Brain pericyte (primary cell): ENCODE measurements around the gene DDB1.
A peak's percentile ranks its signal among the peaks of the same experiment; 100 is the strongest.

ENCODE experiments used
- DNase-seq: peaks from one replicate; pipeline ENCODE4 v3.0.0-alpha.2; 2012; ENCODE audit warnings: low read depth, low spot score

DDB1 gene

DNA sequence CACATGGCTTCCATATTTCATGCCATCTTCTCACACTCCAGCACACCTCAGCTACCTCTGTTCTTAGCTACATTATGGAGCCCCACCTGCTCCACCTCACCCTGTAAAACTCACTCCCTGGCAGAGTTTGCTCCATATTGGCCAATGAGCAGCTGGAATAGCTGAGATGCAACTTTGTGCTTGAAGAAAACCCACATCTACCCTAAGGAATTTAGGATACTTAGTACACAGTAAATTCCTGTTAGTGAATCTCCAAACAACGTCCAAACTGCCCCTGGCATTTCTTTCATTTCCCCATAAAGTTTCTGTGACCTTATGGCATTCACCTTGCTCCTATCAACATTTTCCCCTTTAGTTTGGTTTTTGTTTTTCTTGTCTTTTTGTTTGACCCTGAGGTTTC is 35.6 kb downstream of the DDB1 start:
- no peak for DNase-seq

- no peak for DNase-seq
Measured at GRCh38 chr11:61295596-61295926, 37.3 kb downstream of the DDB1 start.

DNA sequence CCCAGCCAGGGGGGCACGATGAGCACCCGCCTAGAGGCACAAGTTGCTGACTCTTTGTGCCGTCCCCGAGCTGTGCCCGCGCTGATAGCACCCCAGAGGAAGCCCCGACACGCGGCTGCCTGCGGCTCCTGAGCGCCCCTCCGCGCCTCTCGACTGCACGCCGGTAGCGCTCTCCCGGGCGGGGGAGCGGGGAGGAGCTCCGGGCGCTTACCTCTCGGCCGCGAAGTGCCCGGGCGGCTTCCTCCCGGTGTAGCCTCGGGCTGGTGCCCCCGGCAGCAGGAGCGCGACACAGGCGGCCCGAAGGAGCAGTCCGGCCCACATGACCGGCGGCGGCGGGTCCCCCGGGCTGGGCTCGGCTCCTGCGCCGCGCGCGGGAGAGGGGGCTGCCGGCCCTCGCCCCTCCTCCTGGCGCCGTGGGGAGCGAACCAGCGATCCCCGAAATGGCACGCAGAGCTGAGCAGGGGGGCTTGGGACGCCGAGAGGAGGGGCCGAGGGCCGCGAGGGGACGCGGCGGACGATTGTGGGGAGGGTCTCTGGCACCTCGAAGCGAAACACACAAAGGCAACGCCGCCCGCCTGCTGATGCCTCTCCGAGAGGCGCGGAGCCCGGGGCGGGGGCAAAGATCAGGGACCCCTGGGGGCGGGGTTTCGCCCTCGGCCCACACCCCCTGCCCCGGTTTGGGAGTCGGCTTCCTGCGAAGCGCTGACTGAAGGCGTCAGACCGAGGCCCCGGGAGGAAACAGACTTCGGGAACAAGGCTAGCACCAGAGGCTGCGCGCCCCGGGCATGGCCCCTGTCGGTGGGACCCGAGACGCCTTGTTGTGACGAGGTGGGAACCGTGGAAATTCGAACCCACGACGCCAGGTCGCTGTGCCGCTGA is 37.9 kb downstream of the DDB1 start, which contains the start of gene VWCE:
VWCE (minus strand) TSS at position 600 of the 879 bp plus-strand sequence; CDS start at position 321, 279 bp downstream.
- no peak for DNase-seq

DNA sequence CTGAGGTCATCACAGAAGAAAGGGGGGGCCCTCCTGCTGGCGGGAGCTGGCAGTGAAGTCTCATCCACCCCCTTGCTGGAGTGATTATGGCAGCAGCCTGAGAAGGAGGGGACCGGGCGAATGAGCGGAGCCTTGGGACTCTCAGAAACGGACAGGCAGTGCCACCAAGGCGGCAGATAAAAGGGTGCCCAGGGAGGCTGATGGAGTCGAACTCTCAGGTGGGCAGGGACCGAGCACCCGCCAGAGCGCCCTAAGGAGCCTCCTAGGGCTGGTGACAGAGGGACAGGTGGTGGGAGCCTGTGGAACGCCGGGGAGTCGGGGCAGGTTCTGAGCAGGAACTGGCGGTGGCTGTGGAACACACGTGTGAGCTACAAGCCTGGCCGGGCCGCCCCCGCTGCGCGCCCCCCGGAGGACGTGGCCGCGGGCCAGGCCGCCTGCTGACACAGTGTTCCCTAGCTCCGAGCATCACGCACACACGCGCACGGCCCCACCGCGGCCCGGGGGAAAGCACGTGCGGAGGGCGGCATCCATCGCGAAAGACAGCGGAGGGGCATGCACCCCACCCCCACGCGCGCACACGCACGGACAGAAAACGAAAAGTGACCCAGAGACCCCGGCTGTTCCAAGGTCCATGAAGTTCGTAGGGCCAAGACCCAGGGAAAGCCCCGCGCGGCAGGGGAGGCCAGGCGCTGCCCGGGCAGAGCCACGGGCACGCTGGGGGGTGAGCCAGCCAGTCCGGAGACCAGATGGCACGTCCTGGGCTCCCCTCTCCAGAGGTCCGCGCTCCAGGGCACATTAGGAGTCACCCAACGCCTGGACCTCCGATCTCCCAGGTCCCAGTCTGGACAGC is 38.8 kb downstream of the DDB1 start:
- peak; percentile 41 for DNase-seq

DNA sequence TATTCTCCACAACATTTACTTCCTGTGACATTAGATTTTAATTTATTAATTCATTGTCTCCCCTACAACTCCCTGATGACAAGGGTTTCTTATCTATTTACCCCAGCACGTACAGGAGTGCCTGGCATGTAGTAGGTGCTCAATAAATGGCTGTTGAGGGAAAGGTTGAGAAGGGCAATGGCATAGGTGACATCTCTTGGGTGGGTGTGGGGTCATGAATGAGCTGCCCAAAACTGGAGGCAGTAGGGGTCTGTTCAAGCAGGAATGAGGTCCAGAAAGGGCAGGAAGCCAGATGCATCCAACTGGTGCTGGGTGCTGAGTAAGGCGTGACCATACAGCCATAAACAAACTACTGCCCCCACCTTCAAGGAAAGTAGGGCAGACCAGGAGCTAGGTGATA is 40.5 kb downstream of the DDB1 start:
- no peak for DNase-seq

GRCh38 chr11:61290905-61291690 is 41.8 kb downstream of the DDB1 start:
- no peak for DNase-seq

GRCh38 chr11:61287338-61287977 is 45.4 kb downstream of the DDB1 start:
- DNase-seq: no peak

- DNase-seq: no peak
Measured at GRCh38 chr11:61283613-61284012, 49.3 kb downstream of the DDB1 start.

- no peak for DNase-seq
Measured at GRCh38 chr11:61281581-61282250, 51.2 kb downstream of the DDB1 start.

GRCh38 chr11:61280883-61281580 is 51.9 kb downstream of the DDB1 start:
- DNase-seq: no peak

DNA sequence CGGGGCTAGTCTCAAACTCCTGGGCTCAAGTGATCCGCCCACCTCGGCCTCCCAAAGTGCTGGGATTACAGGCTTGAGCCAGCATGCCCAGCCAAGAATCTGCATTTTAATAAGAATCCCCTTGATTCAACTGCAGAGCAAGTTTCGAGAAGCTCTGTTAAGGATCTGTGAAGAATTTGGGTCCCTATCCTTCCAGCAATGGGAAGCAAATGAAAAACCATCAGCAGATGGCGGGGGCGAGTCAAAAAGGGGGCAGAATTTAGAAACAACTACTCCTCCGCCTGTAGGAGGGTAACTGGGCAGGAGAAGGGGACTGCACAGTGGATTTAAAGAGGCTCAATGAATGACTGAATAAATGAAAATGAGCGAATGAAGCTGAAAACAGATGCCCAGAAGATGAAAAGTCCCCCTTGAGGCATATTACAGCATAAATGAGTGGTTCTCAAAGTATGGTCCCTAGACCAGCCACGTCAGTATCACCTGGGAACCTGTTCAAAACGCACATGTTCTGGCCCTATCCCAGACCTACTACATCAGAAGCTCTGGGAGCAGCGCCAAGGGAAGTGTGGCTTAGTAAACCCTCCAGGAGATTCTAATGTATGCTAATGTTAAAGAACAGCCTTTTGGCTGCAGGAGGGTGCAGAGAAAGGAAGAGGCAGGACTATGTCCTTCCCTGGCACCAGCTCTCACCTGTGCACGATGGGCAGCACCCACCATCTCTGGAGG is 52.8 kb downstream of the DDB1 start:
- DNase-seq: no peak

- DNase-seq: no peak
Measured at GRCh38 chr11:61278001-61278470, 54.9 kb downstream of the DDB1 start.

DNA sequence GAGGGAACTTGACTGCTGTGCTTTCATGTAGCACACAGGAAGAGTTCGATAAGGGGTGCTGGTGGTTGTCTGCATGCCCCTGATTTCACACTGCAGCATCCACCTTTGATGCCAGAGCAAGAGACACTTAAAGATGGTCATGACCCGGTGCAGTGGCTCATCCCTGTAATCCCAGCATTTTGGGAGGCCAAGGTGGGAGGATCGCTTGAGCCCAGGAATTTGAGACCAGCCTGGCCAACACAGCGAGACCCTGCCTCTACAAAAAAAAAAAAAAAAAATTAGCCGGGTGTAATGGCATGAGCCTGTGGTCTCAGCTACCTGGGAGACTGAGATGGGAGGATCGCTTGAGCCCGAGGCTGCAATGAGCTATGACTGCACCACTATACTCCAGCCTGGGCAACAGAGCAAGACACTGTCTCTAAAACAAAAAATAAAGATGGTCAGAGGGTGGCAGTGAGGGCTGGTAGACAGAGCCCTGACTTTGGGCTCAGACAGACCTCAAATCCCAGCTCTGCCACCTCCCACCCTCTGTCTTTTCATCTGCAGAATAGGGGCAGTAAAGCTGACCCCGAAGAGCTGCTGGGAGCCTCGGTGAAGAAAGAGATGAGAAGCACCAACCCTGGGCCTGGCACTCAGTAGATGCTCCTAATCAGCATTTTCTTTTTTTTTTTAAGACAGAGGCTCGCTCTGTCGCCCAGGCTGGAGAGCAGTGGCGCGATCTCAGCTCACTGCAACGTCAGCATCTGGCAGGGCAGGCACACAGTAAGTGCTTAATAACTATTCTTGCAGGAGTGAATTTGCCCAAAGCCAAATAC is 55.5 kb downstream of the DDB1 start:
- no peak for DNase-seq

DNA sequence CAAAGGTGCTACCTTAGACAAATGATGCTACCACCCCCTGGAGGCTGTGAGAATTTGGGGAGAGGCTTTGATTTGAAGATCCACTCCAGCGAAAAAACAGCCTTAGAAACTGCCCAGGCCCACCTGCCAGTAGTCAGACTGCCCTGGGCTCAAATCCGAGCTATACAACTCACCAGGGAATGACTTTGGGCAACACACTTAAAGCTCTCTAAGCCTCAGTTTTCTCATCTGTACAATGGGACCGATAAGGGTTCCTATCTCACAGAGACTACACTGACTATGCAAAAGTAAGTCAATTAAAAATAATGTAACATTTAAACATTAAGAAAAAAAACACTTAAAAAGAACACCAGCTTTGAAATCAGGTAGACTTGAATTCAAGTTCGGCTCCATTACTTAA is 57.7 kb downstream of the DDB1 start:
- no peak for DNase-seq

DNA sequence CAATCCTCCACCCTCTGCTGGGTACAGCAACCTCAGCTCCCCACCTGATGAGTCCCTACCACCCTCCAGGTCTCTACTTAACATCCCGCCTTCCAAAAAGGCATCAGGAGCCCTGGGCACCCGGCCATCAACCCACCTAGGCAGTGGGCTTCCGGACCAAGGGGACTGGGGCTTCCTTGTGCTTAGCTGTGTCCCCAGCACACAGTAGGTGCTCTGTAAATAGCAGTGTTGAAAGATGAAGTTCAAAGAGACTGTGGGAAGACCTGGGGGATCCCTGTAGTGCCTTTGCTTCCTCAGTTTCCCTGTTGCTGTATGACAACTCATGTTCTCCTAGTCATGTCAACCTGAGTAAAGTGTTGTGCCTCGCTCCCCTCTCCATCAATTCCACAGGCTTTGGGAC is 58.8 kb downstream of the DDB1 start:
- no peak for DNase-seq

DNA sequence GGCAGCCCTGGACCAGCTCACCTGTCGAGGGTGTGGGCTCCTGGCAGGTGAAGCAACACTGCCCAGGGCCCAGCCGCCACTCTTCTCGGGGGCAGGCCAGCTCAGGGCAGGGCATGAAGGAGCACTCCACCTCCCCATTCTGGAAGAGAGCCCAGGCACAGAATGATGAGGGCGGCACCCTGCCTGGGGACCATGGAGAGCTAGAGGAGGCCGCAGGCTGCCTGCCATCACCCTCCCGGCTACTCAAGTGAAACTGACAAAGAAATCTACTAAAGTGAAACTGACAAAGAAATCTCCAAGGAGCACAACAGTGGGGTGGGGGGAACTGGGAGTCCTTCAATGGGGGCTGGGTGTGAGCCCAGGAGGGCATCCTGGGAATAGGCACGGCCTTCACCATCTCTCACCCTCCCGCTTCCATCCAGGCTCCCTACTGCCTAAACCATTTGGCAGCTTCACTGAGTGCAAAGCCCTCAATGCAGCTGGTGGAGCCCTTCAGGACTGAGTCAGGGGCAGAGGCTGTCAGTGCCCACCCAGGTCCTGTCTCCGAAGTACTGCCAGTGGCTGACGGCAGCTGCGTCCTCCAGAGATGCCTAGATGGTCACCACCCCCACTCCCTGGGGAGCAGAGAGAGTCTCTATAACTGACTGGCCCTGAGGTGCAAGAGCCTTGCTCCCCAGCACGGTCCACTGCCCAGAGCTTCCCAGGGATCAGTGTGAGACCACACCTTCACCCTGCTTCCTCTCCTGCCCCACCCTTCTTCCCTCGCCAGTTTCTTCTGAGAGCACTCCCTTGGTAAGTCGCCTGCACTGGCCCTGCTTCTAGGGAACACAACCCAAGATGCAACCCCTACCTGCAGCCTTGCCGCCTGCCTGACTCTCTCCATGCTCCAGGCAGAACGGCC is 59.5 kb downstream of the DDB1 start:
- DNase-seq: no peak

DNA sequence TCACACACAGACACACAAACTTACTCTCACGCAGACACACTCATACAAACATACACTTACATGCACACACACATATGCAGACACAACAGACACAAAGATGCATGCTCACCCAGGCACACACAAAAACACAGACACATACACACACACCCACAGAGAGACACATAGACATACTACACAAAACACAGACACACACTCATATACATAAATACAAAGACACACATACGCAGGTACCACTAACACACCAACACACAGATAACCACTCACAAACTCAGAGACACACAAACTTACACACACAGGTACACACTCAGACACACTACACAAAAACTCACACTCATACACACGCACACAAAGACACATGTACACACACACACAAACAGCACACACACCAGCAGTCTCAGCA is 60.2 kb downstream of the DDB1 start:
- no peak for DNase-seq
